Heart left ventricle (tissue), 16 donors: Measurements from ENCODE around the gene PPRC1. TPM values are rescaled to one million over a fixed set of nuclear protein-coding genes. Genes with fewer than 3 reads are reported as not detected.
A peak's percentile ranks its signal among the peaks of the same experiment; 100 is the strongest.

Experiments
- ATAC-seq, 4 donors: fragments of 200-7000 bp; cut with Tn5 transposase; one replicate each; pipeline ENCODE4 v1.9.1; 2020 to 2022; ENCODE audit warnings: moderate library complexity in 4 of 4, mild to moderate bottlenecking in 3 of 4, moderate number of reproducible peaks in 1 of 4
- DNase-seq, 5 donors: peaks; one replicate each; pipeline ENCODE4 v3.0.0-alpha.2; 2020
- H3K27ac ChIP-seq, 12 donors: fragments of 200-600 bp; sonication (generic) in 4 of 12; one replicate each; pipeline versions ENCODE4 v1.5.0 to v1.8.0; 2016 to 2022; ENCODE audit warnings: mild to moderate bottlenecking in 2 of 12
- H3K27me3 ChIP-seq, 9 donors: fragments of 200-600 bp; sonication (generic) in 2 of 9; one replicate each; pipeline versions ENCODE4 v1.5.1 to v1.8.0; 2016 to 2022; ENCODE audit warnings: mild to moderate bottlenecking in 3 of 9
- H3K36me3 ChIP-seq, 9 donors: fragments of 200-600 bp; sonication (generic) in 2 of 9; one replicate each; pipeline versions ENCODE4 v1.5.0 to v1.8.0; 2018 to 2022; ENCODE audit warnings: mild to moderate bottlenecking in 2 of 9
- H3K4me1 ChIP-seq, 12 donors: fragments of 200-600 bp; sonication (generic) in 4 of 12; one replicate each; pipeline versions ENCODE4 v1.5.0 to v1.8.0; 2016 to 2022; ENCODE audit warnings: mild to moderate bottlenecking in 3 of 12
- H3K4me3 ChIP-seq, 12 donors: fragments of 200-600 bp; sonication (generic) in 4 of 12; one replicate each; pipeline versions ENCODE4 v1.5.0 to v1.8.0; 2017 to 2022; ENCODE audit warnings: mild to moderate bottlenecking in 9 of 12, moderate library complexity in 4 of 12
- H3K9me3 ChIP-seq, 12 donors: fragments of 200-600 bp; sonication (generic) in 4 of 12; one replicate each; pipeline versions ENCODE4 v1.5.0 to v1.8.0; 2016 to 2022; ENCODE audit warnings: mild to moderate bottlenecking in 1 of 12
- CTCF ChIP-seq, 12 donors: fragments of 200-600 bp; sonication (generic) in 4 of 12; IDR thresholded peaks; one replicate each; pipeline versions ENCODE4 v1.5.0 to v1.8.0; 2018 to 2022; ENCODE audit warnings: antibody characterized with exemption in 12 of 12, mild to moderate bottlenecking in 5 of 12
- POLR2A ChIP-seq, 2 donors: fragments of 450-650 bp; IDR thresholded peaks; one replicate each; pipeline ENCODE4 v1.6.1; 2017; ENCODE audit warnings: antibody characterized with exemption in 2 of 2, mild to moderate bottlenecking in 2 of 2, moderate library complexity in 2 of 2
- WGBS, 4 donors: extraction: QIAGEN DNeasy Blood & Tissue Kit in 2 of 4; methylation state at CpG; one replicate each; pipeline versions ENCODE4 v1.1.5 to v1.1.7; 2013 to 2018; 5-methylcytosine and 5-hydroxymethylcytosine counted together
- intact Hi-C, 10 donors: fragments of 100-400 bp; cut with DNase I; formaldehyde crosslinking; loops; one replicate each; pipeline versions ENCODE4 v1.11.1 to v1.14.2; 2022
- polyA plus RNA-seq, 2 donors: library from polyadenylated mRNA; stranded (reverse); fragments of 200-250 nt; gene quantifications; one replicate each; pipeline ENCODE4 v1.2.3, GENCODE V29; 2013
- total RNA-seq, 9 donors: library from RNA; depleted of rRNA in 2 of 9; stranded (reverse); fragments of >200 nt in 2 of 9; fragmentation: NEBNext Ultra II Directional in 3 of 9; extraction: Animal tissue kit (Norgen Biotek cat#: 25700) in 3 of 9; gene quantifications; one replicate each; pipeline versions ENCODE4 v1.1.0 to v1.2.4, GENCODE V29; 2016 to 2023
- donor health status: ischemic (EF 13 %, LVEDD 7.1; RV severe dilation, severe dysfunction).
- donor health status: healthy with polysubstance abuse.
- donor health status: DM: no; HTN: yes; CAD: no.
- donor health status: DM: no; HTN: no; CAD: no.
- donor health status: ischemic (EF 25% LVEDD 6.9; RV normal size, moderate dysfunction).
- donor health status: ischemic (EF 25% LVEDD 5.7; RV mildly dilated, moderate dysfunction).
- donor health status: healthy.
- donor health status: DM: yes; HTN: yes; CAD: no.
- donor health status: ischemic (EF 35%, LVEDD 5.7; RV mildly dilated, moderate dysfunction).
- donor health status: nonischemic (EF 11% LVEDD 7.7; RV severe dilation, severe dysfunction).
- donor health status: DM: yes; HTN: yes; CAD: no.
- donor health status: PGD.
- donor health status: ischemic (EF 29% LVEDD 5.4; RV normal size, mild dysfunction).
- donor health status: nonischemic (EF 23%, LVEDD 6.1; RV moderate dilation, normal function).

The PPRC1 gene
- total and polyA plus RNA-seq, 11 donors = 10.0 to 21.5 (median 14.9) TPM

- peak; percentile 89 to 92 (median 90) for DNase-seq
- H3K4me1 ChIP-seq = peaks cover 6 to 84% (median 70%) of the 10 kb centered on the region in 12 donors
- intact Hi-C loops = loop anchor here in 6 of 10 donors (5.0 kb wide), 2 partner anchors 45 to 50 kb away; partner anchors contain the start of gene HPS6 (in 4 of the 6)
Measured at GRCh38 chr10:102117391-102118159, 15.3 kb upstream of the PPRC1 start.

GRCh38 chr10:102118867-102119266, 14.0 kb upstream of the PPRC1 start:
- H3K27me3 ChIP-seq = no peaks in the 10 kb centered on the region
- intact Hi-C loops = loop anchor here in 6 of 10 donors (5.0 kb wide), 2 partner anchors 47 to 52 kb away; partner anchors contain the start of gene HPS6 (in 4 of the 6)
- TF ChIP-seq POLR2A (IDR thresholded peaks at IDR 0.05) = no peak
- no peak for TF ChIP-seq CTCF (IDR thresholded peaks at IDR 0.05)
- H3K27ac ChIP-seq = peak overlapping the region; percentile 92 to 99 (median 98)
- ATAC-seq (no peak), DNase-seq (peak in 3 of 5 donors; percentile 46 to 57 (median 50))
- H3K4me3 ChIP-seq = peak overlapping the region; percentile 54 to 96 (median 84)
- H3K9me3 ChIP-seq = no peaks in the 10 kb centered on the region
- 0 to 7% (median 3%) methylated on average over 2 to 6 of the region's 6 CpGs for WGBS, 4 donors
- H3K4me1 ChIP-seq = peaks cover 6 to 71% (median 59%) of the 10 kb centered on the region in 12 donors
- H3K36me3 ChIP-seq = no peaks in the 10 kb centered on the region

More at GRCh38 chr10:102117391-102118159, 15.3 kb upstream of the PPRC1 start:
- TF ChIP-seq POLR2A (IDR thresholded peaks at IDR 0.05) (no peak), CTCF (IDR thresholded peaks at IDR 0.05) (peak in 4 of 12 donors; percentile 23 to 40 (median 34))
- Histone ChIP-seq H3K36me3 (no peaks in the 10 kb centered on the region), H3K27me3 (no peaks in the 10 kb centered on the region), H3K9me3 (no peaks in the 10 kb centered on the region), H3K4me3 (peak overlapping the region in 9 of 12 donors; percentile 68 to 90 (median 85)), H3K27ac (peak overlapping the region; percentile 3 to 99 (median 96))
- 3 to 9% (median 6%) methylated on average over 11 to 12 of the region's 12 CpGs for WGBS, 4 donors
- ATAC-seq = peak; percentile 21 to 63 (median 41)

GRCh38 chr10:102119417-102120141, 13.3 kb upstream of the PPRC1 start:
- H3K4me3 ChIP-seq = peak overlapping the region; percentile 54 to 96 (median 84)

More at GRCh38 chr10:102119417-102120141, 13.3 kb upstream of the PPRC1 start:
- Histone ChIP-seq H3K9me3 (no peaks in the 10 kb centered on the region), H3K4me1 (peaks cover 6 to 65% (median 53%) of the 10 kb centered on the region in 12 donors), H3K27ac (peak overlapping the region; percentile 92 to 99 (median 98)), H3K27me3 (no peaks in the 10 kb centered on the region), H3K36me3 (no peaks in the 10 kb centered on the region)
- ATAC-seq (peak; percentile 4 to 43 (median 18)), DNase-seq (peak in 4 of 5 donors; percentile 69 to 85 (median 84))
- intact Hi-C loops = loop anchor here in 6 of 10 donors (5.0 kb wide), 2 partner anchors 47 to 52 kb away; partner anchors contain the start of gene HPS6 (in 4 of the 6)
- TF ChIP-seq POLR2A (IDR thresholded peaks at IDR 0.05) (no peak), CTCF (IDR thresholded peaks at IDR 0.05) (no peak)
- WGBS, 4 donors = 1 to 4% (median 2%) methylated on average over 8 to 22 of the region's 22 CpGs
